ENCODE data around the gene BANF2. TPM values are rescaled to one million over a fixed set of nuclear protein-coding genes. Genes with fewer than 3 reads are reported as not detected.

BANF2 gene
- total and polyA plus RNA-seq, 2 of the 8 experiments (the other 6 are each of a cell fraction or from before 2014, with no cell fraction given): not detected

- TF ChIP-seq SUZ12 (IDR thresholded peaks at IDR 0.05; ENCODE audit: low read length): no peak
- no peak for TF ChIP-seq TAF1 (IDR thresholded peaks at IDR 0.05; ENCODE audit: low read depth, low read length)
- TF ChIP-seq ATF2 (IDR thresholded peaks at IDR 0.05; ENCODE audit: low read length): no peak
- no peak for TF ChIP-seq FOSL1 (IDR thresholded peaks at IDR 0.05; ENCODE audit: insufficient read depth, low read depth, low read length)
Measured at GRCh38 chr20:17664025-17664633, 35.6 kb upstream of the BANF2 start (continued).
